Aorta (tissue), 5 donors: Measurements from ENCODE around the gene MED29. TPM values are rescaled to one million over a fixed set of nuclear protein-coding genes. Genes with fewer than 3 reads are reported as not detected.
"Not testable (repeated sequence)": the region's sequence is repeated elsewhere in the genome, so short reads cannot be mapped to it uniquely, and the experiment has no call there.

ENCODE experiments used
- ATAC-seq: fragments of 200-7000 bp; cut with Tn5 transposase; one replicate; pipeline ENCODE4 v1.9.1; 2022; ENCODE audit warnings: moderate library complexity; ENCODE audit not compliant: low FRiP score
- DNase-seq, 2 donors: peaks; one replicate each; pipeline ENCODE4 v3.0.0-alpha.2; 2020
- H3K27ac ChIP-seq, 2 donors: one replicate each; pipeline ENCODE4 v1.5.1; 2013; ENCODE audit warnings: low read length in 2 of 2, mild to moderate bottlenecking in 2 of 2, moderate library complexity in 2 of 2, control low read depth in 1 of 2, inconsistent platforms in 1 of 2, low read depth in 1 of 2
- H3K27me3 ChIP-seq, 2 donors: one replicate each; pipeline ENCODE4 v1.6.1; 2013; ENCODE audit warnings: control low read depth in 1 of 2, low read length in 1 of 2, mild to moderate bottlenecking in 1 of 2, moderate library complexity in 1 of 2; ENCODE audit not compliant: insufficient read depth in 2 of 2, control insufficient read depth in 1 of 2
- H3K36me3 ChIP-seq, 2 donors: one replicate each; pipeline ENCODE4 v1.6.1; 2013; ENCODE audit warnings: control low read depth in 1 of 2, low read length in 1 of 2, mild to moderate bottlenecking in 1 of 2; ENCODE audit not compliant: insufficient read depth in 2 of 2, control insufficient read depth in 1 of 2
- H3K4me1 ChIP-seq, 2 donors: one replicate each; pipeline ENCODE4 v1.6.1; 2013; ENCODE audit warnings: low read length in 2 of 2, control low read depth in 1 of 2, mild to moderate bottlenecking in 1 of 2, moderate library complexity in 1 of 2; ENCODE audit not compliant: insufficient read depth in 2 of 2, control insufficient read depth in 1 of 2
- H3K4me3 ChIP-seq, 2 donors: one replicate each; pipeline ENCODE4 v1.5.1; 2013; ENCODE audit warnings: low read length in 2 of 2, control low read depth in 1 of 2, mild to moderate bottlenecking in 1 of 2
- H3K9me3 ChIP-seq: one replicate; pipeline ENCODE4 v1.6.1; 2013; ENCODE audit warnings: mild to moderate bottlenecking, low read length; ENCODE audit not compliant: control insufficient read depth
- WGBS, 2 donors: extraction: QIAGEN DNeasy Blood & Tissue Kit; methylation state at CpG; one replicate each; pipeline ENCODE4 v1.1.7; 2013; 5-methylcytosine and 5-hydroxymethylcytosine counted together
- intact Hi-C, 2 donors: fragments of 100-400 bp; cut with DNase I; formaldehyde crosslinking; loops; one replicate each; pipeline versions ENCODE4 v1.14.2 to v1.15.0; 2022
- polyA plus RNA-seq, 2 donors: library from polyadenylated mRNA; stranded (reverse); fragments of 200-250 nt; gene quantifications; one replicate each; pipeline ENCODE4 v1.2.3, GENCODE V29; 2013
- total RNA-seq, 2 donors: library from RNA; stranded (reverse); fragmentation: NEBNext Ultra II Directional; extraction: Animal tissue kit (Norgen Biotek cat#: 25700); gene quantifications; one replicate each; pipeline ENCODE4 v1.2.1, GENCODE V29; 2021
- donor health status: healthy with polysubstance abuse.
- donor health status: Bipolar disorder and iron deficiency.
- donor health status: DM: no; HTN: no; CAD: no.
- donor health status: DM: no; HTN: no; CAD: no.
- donor health status: DM: yes; HTN: yes; CAD: no.

MED29 gene
- total and polyA plus RNA-seq, 4 donors = 26.0 to 35.1 (median 29.3) TPM

- intact Hi-C loops = not testable (repeated sequence)
- WGBS, 2 donors = 93 to 94% methylated on average over 4 of the region's 4 CpGs
- H3K36me3 ChIP-seq = peaks cover 2 to 25% of the 10 kb centered on the region in 2 donors
These were observed 11.8 kb upstream of the MED29 start for GRCh38 chr19:39379366-39379765.

GRCh38 chr19:39379865-39380396, 11.2 kb upstream of the MED29 start:
- Histone ChIP-seq H3K36me3 (peaks cover 2 to 25% of the 10 kb centered on the region in 2 donors), H3K27ac (no peak overlapping the region), H3K4me3 (no peak overlapping the region), H3K9me3 (no peaks in the 10 kb centered on the region), H3K4me1 (no peaks in the 10 kb centered on the region), H3K27me3 (no peaks in the 10 kb centered on the region)
- intact Hi-C loops = no loop called here
- DNase-seq (no peak), ATAC-seq (peak; percentile 33)
- 91 to 93% methylated on average over 14 of the region's 14 CpGs for WGBS, 2 donors

More at GRCh38 chr19:39379366-39379765, 11.8 kb upstream of the MED29 start:
- H3K4me3 ChIP-seq, DNase-seq, H3K27me3 ChIP-seq, H3K4me1 ChIP-seq, H3K27ac ChIP-seq, ATAC-seq, H3K9me3 ChIP-seq: not testable (repeated sequence)

- Histone ChIP-seq H3K4me3 (no peak overlapping the region), H3K27ac (no peak overlapping the region), H3K27me3 (no peaks in the 10 kb centered on the region), H3K36me3 (peaks cover 2 to 25% of the 10 kb centered on the region in 2 donors), H3K9me3 (no peaks in the 10 kb centered on the region), H3K4me1 (no peaks in the 10 kb centered on the region)
- no peak for DNase-seq
- 87 to 93% methylated on average over 16 to 17 of the region's 17 CpGs for WGBS, 2 donors
- intact Hi-C loops = no loop called here
- ATAC-seq = no peak
These were observed 10.4 kb upstream of the MED29 start for GRCh38 chr19:39380521-39381502.

- Histone ChIP-seq H3K36me3 (peaks cover 2 to 20% of the 10 kb centered on the region in 2 donors), H3K27ac (no peak overlapping the region), H3K27me3 (no peaks in the 10 kb centered on the region), H3K4me1 (no peaks in the 10 kb centered on the region), H3K4me3 (no peak overlapping the region), H3K9me3 (no peaks in the 10 kb centered on the region)
- ATAC-seq = no peak
- intact Hi-C loops = no loop called here
- WGBS, 2 donors = 70 to 73% methylated on average over 10 of the region's 10 CpGs
- DNase-seq = no peak
These were observed 9.1 kb upstream of the MED29 start for GRCh38 chr19:39381910-39382611.

- 83 to 84% methylated on average over 18 of the region's 18 CpGs for WGBS, 2 donors
- peaks cover 2 to 13% of the 10 kb centered on the region in 2 donors for H3K36me3 ChIP-seq
- DNase-seq = no peak
- H3K4me1 ChIP-seq = no peaks in the 10 kb centered on the region
- H3K27me3 ChIP-seq = no peaks in the 10 kb centered on the region
- intact Hi-C loops = no loop called here
- H3K9me3 ChIP-seq = no peaks in the 10 kb centered on the region
- H3K27ac ChIP-seq = no peak overlapping the region
- H3K4me3 ChIP-seq = no peak overlapping the region
- ATAC-seq = no peak
These were observed 8.0 kb upstream of the MED29 start for GRCh38 chr19:39382991-39383828.

- no peak overlapping the region for H3K27ac ChIP-seq
These were observed 6.2 kb upstream of the MED29 start for GRCh38 chr19:39384839-39385568.

GRCh38 chr19:39385629-39386411, 5.4 kb upstream of the MED29 start:
- ATAC-seq (no peak), DNase-seq (no peak)
- Histone ChIP-seq H3K4me1 (no peaks in the 10 kb centered on the region), H3K36me3 (peaks cover 2 to 8% of the 10 kb centered on the region in 2 donors), H3K27ac (no peak overlapping the region), H3K27me3 (no peaks in the 10 kb centered on the region), H3K4me3 (no peak overlapping the region), H3K9me3 (no peaks in the 10 kb centered on the region)
- intact Hi-C loops = no loop called here
- 74 to 76% methylated on average over 20 of the region's 20 CpGs for WGBS, 2 donors

More at GRCh38 chr19:39384839-39385568, 6.2 kb upstream of the MED29 start:
- H3K9me3 ChIP-seq = no peaks in the 10 kb centered on the region
- no peaks in the 10 kb centered on the region for H3K4me1 ChIP-seq
- WGBS, 2 donors = 59 to 63% methylated on average over 9 of the region's 9 CpGs
- no peak overlapping the region for H3K4me3 ChIP-seq
- no peaks in the 10 kb centered on the region for H3K27me3 ChIP-seq
- intact Hi-C loops = no loop called here
- DNase-seq (no peak), ATAC-seq (no peak)
- peaks cover 2 to 12% of the 10 kb centered on the region in 2 donors for H3K36me3 ChIP-seq
